ENCODE results near the gene ZNF423. TPM values are rescaled to one million over a fixed set of nuclear protein-coding genes. Genes with fewer than 3 reads are reported as not detected.

Gene ZNF423
- total RNA-seq, 1 donor from 2014 or later: 49.8 TPM

GRCh38 chr16:49850558-49851467 lies 5.1 kb downstream of the ZNF423 start:
- Mint-ChIP-seq H3K36me3 (ENCODE audit: insufficient read depth) (no peaks in the 10 kb centered on the region), H3K4me1 (ENCODE audit: low read depth) (peaks cover 65% of the 10 kb centered on the region), H3K27me3 (no peaks in the 10 kb centered on the region), H3K27ac (no peak overlapping the region), H3K4me3 (ENCODE audit: low read depth) (no peak overlapping the region), H3K9me3 (ENCODE audit: low read depth) (no peaks in the 10 kb centered on the region)
- no peak for TF ChIP-seq CTCF (IDR thresholded peaks at IDR 0.05; ENCODE audit: unreplicated experiment)
- DNase-seq (ENCODE audit: low spot score, unreplicated experiment): no peak

- Mint-ChIP-seq H3K4me1 (ENCODE audit: low read depth) (peaks cover 65% of the 10 kb centered on the region), H3K27me3 (no peaks in the 10 kb centered on the region), H3K36me3 (ENCODE audit: insufficient read depth) (no peaks in the 10 kb centered on the region), H3K9me3 (ENCODE audit: low read depth) (no peaks in the 10 kb centered on the region), H3K4me3 (ENCODE audit: low read depth) (no peak overlapping the region), H3K27ac (peak overlapping the region; percentile 58)
- no peak for TF ChIP-seq CTCF (IDR thresholded peaks at IDR 0.05; ENCODE audit: unreplicated experiment)
- DNase-seq (ENCODE audit: low spot score, unreplicated experiment): no peak
Measured at GRCh38 chr16:49849754-49850108, 6.2 kb downstream of the ZNF423 start.

DNA sequence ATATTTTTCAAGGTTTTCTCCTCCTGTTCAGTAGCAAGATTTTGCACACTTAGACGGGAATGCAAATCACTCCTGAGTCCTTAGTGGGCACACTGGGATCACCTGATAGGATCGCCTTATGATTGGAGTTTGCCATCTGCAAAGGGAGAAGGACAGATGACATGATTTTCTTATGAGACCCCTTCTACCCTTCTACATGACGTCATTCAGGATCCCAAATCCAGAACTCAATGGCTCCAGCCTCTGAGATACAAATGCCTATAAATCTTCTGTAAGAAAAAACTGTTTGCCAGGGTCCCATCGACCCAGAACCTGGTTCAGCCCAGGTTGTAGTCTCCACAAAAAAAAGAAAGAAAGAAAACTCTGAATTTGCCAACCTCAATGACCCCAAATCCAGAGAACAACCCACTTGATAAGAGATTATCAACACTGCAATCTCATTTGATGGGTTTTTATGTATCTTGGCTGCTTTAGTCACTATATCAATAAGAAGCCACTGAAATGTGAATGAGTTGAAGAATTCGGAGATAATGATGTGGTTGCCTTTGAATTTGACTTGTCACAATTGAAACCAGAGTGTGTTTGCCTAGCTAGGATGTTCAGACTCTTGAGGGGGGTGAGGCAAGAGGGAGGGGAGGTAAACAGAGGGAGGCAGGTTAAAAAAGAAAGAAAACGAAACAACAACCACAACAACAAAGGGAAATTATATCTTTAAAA lies 6.7 kb downstream of the ZNF423 start:
- Mint-ChIP-seq H3K9me3 (ENCODE audit: low read depth) (no peaks in the 10 kb centered on the region), H3K27me3 (no peaks in the 10 kb centered on the region), H3K27ac (peak overlapping the region; percentile 58), H3K4me1 (ENCODE audit: low read depth) (peaks cover 64% of the 10 kb centered on the region), H3K36me3 (ENCODE audit: insufficient read depth) (no peaks in the 10 kb centered on the region), H3K4me3 (ENCODE audit: low read depth) (peak overlapping the region; percentile 19)
- TF ChIP-seq CTCF (IDR thresholded peaks at IDR 0.05; ENCODE audit: unreplicated experiment): no peak
- no peak for DNase-seq (ENCODE audit: low spot score, unreplicated experiment)

DNA sequence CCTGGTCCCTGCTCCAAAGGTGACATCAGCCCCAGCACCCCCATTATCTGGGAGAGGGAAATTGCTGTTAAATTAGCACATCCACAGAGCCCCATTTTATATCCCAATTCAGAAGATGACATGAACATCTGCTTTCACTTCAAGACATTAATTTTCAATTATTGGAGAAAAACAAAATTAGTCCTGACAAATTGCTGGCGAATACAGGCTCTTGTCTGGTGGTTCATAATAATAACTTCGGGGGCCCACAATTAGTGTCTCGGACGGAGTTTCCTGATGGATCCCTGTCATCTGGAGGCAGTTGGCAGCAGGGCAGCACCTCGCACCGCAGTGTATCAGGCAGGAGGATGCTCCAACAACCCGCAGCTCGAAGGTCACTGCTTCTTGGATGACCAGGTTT lies 7.4 kb downstream of the ZNF423 start:
- Mint-ChIP-seq H3K4me3 (ENCODE audit: low read depth) (no peak overlapping the region), H3K27me3 (no peaks in the 10 kb centered on the region), H3K36me3 (ENCODE audit: insufficient read depth) (no peaks in the 10 kb centered on the region), H3K9me3 (ENCODE audit: low read depth) (no peaks in the 10 kb centered on the region), H3K27ac (no peak overlapping the region), H3K4me1 (ENCODE audit: low read depth) (peaks cover 60% of the 10 kb centered on the region)
- no peak for DNase-seq (ENCODE audit: low spot score, unreplicated experiment)
- no peak for TF ChIP-seq CTCF (IDR thresholded peaks at IDR 0.05; ENCODE audit: unreplicated experiment)

DNA sequence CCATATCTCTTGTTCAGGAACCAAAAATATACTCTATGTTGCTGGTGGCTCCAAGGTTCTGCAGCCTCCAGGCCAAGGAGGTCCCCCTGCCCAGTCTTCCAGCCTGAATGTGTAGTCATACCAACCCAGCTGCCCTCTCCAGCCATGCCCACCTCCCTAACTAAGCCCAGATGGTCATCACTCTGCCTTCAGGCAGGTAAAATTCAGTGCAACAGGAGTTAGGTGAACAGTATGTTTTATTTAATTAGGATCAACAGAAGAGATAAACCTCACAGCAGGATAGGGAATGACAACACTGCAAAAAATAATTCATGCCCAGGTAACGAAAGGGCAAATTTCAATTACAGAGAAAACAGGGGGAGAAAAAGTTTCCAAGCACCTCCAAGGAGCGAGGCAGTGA lies 9.1 kb downstream of the ZNF423 start:
- Mint-ChIP-seq H3K4me3 (ENCODE audit: low read depth) (no peak overlapping the region), H3K36me3 (ENCODE audit: insufficient read depth) (no peaks in the 10 kb centered on the region), H3K4me1 (ENCODE audit: low read depth) (peaks cover 46% of the 10 kb centered on the region), H3K9me3 (ENCODE audit: low read depth) (no peaks in the 10 kb centered on the region), H3K27ac (no peak overlapping the region), H3K27me3 (no peaks in the 10 kb centered on the region)
- TF ChIP-seq CTCF (IDR thresholded peaks at IDR 0.05; ENCODE audit: unreplicated experiment): no peak
- no peak for DNase-seq (ENCODE audit: low spot score, unreplicated experiment)
